ENCODE results near the gene MORN3. TPM values are rescaled to one million over a fixed set of nuclear protein-coding genes. Genes with fewer than 3 reads are reported as not detected.
"Not testable (repeated sequence)": the region's sequence is repeated elsewhere in the genome, so short reads cannot be mapped to it uniquely, and the experiment has no call there.

The MORN3 gene
- 1 to 10 TPM in 1 of 2 donors, under 1 TPM in 1; 0.17 to 1.0 TPM for total RNA-seq
- 1 to 10 TPM; 1.2 to 2.8 (median 1.6) TPM for polyA plus RNA-seq (ENCODE audit: insufficient read length in 6 of 6)
- long read RNA-seq, donor 1, partial matches to known transcripts = 0 of 1 reads
- long read RNA-seq, donor 1, other reads (novel, unspliced or antisense) = 0 of 1 reads
- long read RNA-seq, donor 2 = 0 reads
- long read RNA-seq, donor 3 = 0 reads
- long read RNA-seq, donor 4, partial matches to known transcripts = 0 of 1 reads
- long read RNA-seq, donor 4, other reads (novel, unspliced or antisense) = 1 of 1 reads
- long read RNA-seq, donor 5 = 0 reads
- long read RNA-seq, donor 6 = 0 reads
- long read RNA-seq, donor 7 = 0 reads
- long read RNA-seq, donor 8 = 0 reads
- long read RNA-seq, donor 9 = 0 reads
- long read RNA-seq, donor 10, partial matches to known transcripts = 0 of 3 reads
- long read RNA-seq, donor 10, other reads (novel, unspliced or antisense) = 2 of 3 reads
- long read RNA-seq, donor 11, partial matches to known transcripts = 0 of 2 reads
- long read RNA-seq, donor 11, other reads (novel, unspliced or antisense) = 0 of 2 reads
- long read RNA-seq, donor 12 = 0 reads

GRCh38 chr12:121669521-121669900 is at the start of gene MORN3:
MORN3 (minus strand) TSS chr12:121669654; CDS start chr12:121669483, 171 bp downstream.
- ATAC-seq = no peak
- no peak for TF ChIP-seq CTCF (IDR thresholded peaks at IDR 0.05)
- intact Hi-C loops (cut with DNase I) = no loop called here

GRCh38 chr12:121718653-121719239 is 49.3 kb upstream of the MORN3 start:
- Histone ChIP-seq H3K4me1 (peaks cover 0 to 8% of the 10 kb centered on the region in 2 donors), H3K9me3 (no peaks in the 10 kb centered on the region), H3K27me3 (no peaks in the 10 kb centered on the region), H3K36me3 (no peaks in the 10 kb centered on the region), H3K27ac (no peak overlapping the region), H3K4me3 (no peak overlapping the region)
- no peak for TF ChIP-seq CTCF (IDR thresholded peaks at IDR 0.05)
- no peak for DNase-seq
- intact Hi-C loops (cut with DNase I) = no loop called here
- ATAC-seq = no peak

More at GRCh38 chr12:121669521-121669900, at the start of gene MORN3:
- Histone ChIP-seq H3K4me1 (peaks cover 7 to 29% of the 10 kb centered on the region in 2 donors), H3K4me3 (no peak within 1 kb of the TSS), H3K9me3 (no peaks in the 10 kb centered on the region), H3K27ac (no peak within 1 kb of the TSS), H3K36me3 (no peaks in the 10 kb centered on the region), H3K27me3 (no peaks in the 10 kb centered on the region)
- DNase-seq = no peak

GRCh38 chr12:121717041-121717699 is 47.7 kb upstream of the MORN3 start:
- Histone ChIP-seq H3K4me1 (peaks cover 8 to 17% of the 10 kb centered on the region in 2 donors), H3K27me3 (no peaks in the 10 kb centered on the region), H3K4me3 (no peak overlapping the region), H3K27ac (no peak overlapping the region), H3K36me3 (no peaks in the 10 kb centered on the region), H3K9me3 (no peaks in the 10 kb centered on the region)
- intact Hi-C loops (cut with DNase I) = no loop called here
- TF ChIP-seq CTCF (IDR thresholded peaks at IDR 0.05) = no peak
- ATAC-seq = no peak
- DNase-seq = no peak

GRCh38 chr12:121715862-121716435 is 46.5 kb upstream of the MORN3 start:
- intact Hi-C loops (cut with DNase I) = no loop called here
- no peaks in the 10 kb centered on the region for H3K36me3 ChIP-seq
- H3K9me3 ChIP-seq = no peaks in the 10 kb centered on the region
- no peak for ATAC-seq
- H3K27ac ChIP-seq = no peak overlapping the region
- no peak overlapping the region for H3K4me3 ChIP-seq
- TF ChIP-seq CTCF (IDR thresholded peaks at IDR 0.05) = no peak
- H3K4me1 ChIP-seq = peaks cover 8 to 28% of the 10 kb centered on the region in 2 donors
- no peak for DNase-seq
- H3K27me3 ChIP-seq = no peaks in the 10 kb centered on the region

- peaks cover 8 to 29% of the 10 kb centered on the region in 2 donors for H3K4me1 ChIP-seq
- intact Hi-C loops (cut with DNase I); DNase-seq; H3K36me3 ChIP-seq; H3K9me3 ChIP-seq; H3K4me3 ChIP-seq; H3K27ac ChIP-seq; H3K27me3 ChIP-seq; ATAC-seq: not testable (repeated sequence)
These were observed 45.6 kb upstream of the MORN3 start for GRCh38 chr12:121715055-121715454.
